H9 (cell line): Measurements from ENCODE around the gene C1orf94. TPM values are rescaled to one million over a fixed set of nuclear protein-coding genes. Genes with fewer than 3 reads are reported as not detected.

Experiments
- DNase-seq: peaks from one replicate; pipeline ENCODE4 v3.0.0-alpha.2; 2017
- H2AFZ ChIP-seq: one replicate; pipeline ENCODE4 v1.6.1; 2013; ENCODE audit warnings: mild to moderate bottlenecking, low read length, control low read depth, moderate library complexity
- H2AK5ac ChIP-seq: 2 replicates; pipeline ENCODE4 v1.6.1; 2013; ENCODE audit warnings: low read length, control low read depth, mixed read lengths; ENCODE audit not compliant: insufficient read length
- H2BK120ac ChIP-seq: one replicate; pipeline ENCODE4 v1.6.1; 2013; ENCODE audit warnings: low read depth, mild to moderate bottlenecking, low read length, control low read depth, inconsistent platforms; ENCODE audit not compliant: poor library complexity, severe bottlenecking
- H2BK12ac ChIP-seq: 2 replicates; pipeline ENCODE4 v1.6.1; 2013; ENCODE audit warnings: low read length, control low read depth, mixed read lengths, low read depth; ENCODE audit not compliant: insufficient read length
- H2BK15ac ChIP-seq: 2 replicates; pipeline ENCODE4 v1.6.1; 2013; ENCODE audit warnings: low read depth, low read length, control low read depth
- H2BK20ac ChIP-seq: one replicate; pipeline ENCODE4 v1.6.1; 2013; ENCODE audit warnings: low read depth, mild to moderate bottlenecking, low read length, control low read depth, inconsistent platforms; ENCODE audit not compliant: poor library complexity, severe bottlenecking
- H2BK5ac ChIP-seq: 2 replicates; pipeline ENCODE4 v1.6.1; 2013; ENCODE audit warnings: low read length, control low read depth, mixed read lengths; ENCODE audit not compliant: insufficient read length
- H3K14ac ChIP-seq: 2 replicates; pipeline ENCODE4 v1.6.1; 2013; ENCODE audit warnings: low read length, control low read depth; ENCODE audit not compliant: insufficient read depth
- H3K18ac ChIP-seq: 2 replicates; pipeline ENCODE4 v1.6.1; 2013; ENCODE audit warnings: low read depth, mild to moderate bottlenecking, mixed read lengths, low read length, control low read depth; ENCODE audit not compliant: insufficient read length
- H3K23ac ChIP-seq: 2 replicates; pipeline ENCODE4 v1.6.1; 2013; ENCODE audit warnings: low read length, control low read depth, mixed read lengths, low read depth; ENCODE audit not compliant: insufficient read length
- H3K23me2 ChIP-seq: 2 replicates; pipeline ENCODE4 v1.6.1; 2013; ENCODE audit warnings: low read depth, mild to moderate bottlenecking, mixed read lengths, low read length, control low read depth; ENCODE audit not compliant: insufficient read length, poor library complexity, severe bottlenecking
- H3K27ac ChIP-seq: 2 replicates; pipeline ENCODE4 v1.5.1; 2013; ENCODE audit warnings: low read length, control low read depth, mixed read lengths, low read depth; ENCODE audit not compliant: insufficient read length
- H3K27me3 ChIP-seq: 2 replicates; pipeline ENCODE4 v1.6.1; 2013; ENCODE audit warnings: low read length, control low read depth, inconsistent platforms; ENCODE audit not compliant: insufficient read depth
- H3K4ac ChIP-seq: 2 replicates; pipeline ENCODE4 v1.6.1; 2013; ENCODE audit warnings: low read depth, mild to moderate bottlenecking, control low read depth, inconsistent platforms, low read length, moderate library complexity
- H3K4me1 ChIP-seq: 2 replicates; pipeline ENCODE4 v1.6.1; 2013; ENCODE audit warnings: low read length, control low read depth, inconsistent platforms; ENCODE audit not compliant: insufficient read depth
- H3K4me2 ChIP-seq: 2 replicates; pipeline ENCODE4 v1.6.1; 2013; ENCODE audit warnings: low read length, control low read depth, mixed read lengths; ENCODE audit not compliant: insufficient read length, insufficient read depth
- H3K56ac ChIP-seq: 2 replicates; pipeline ENCODE4 v1.6.1; 2013; ENCODE audit warnings: low read depth, mild to moderate bottlenecking, mixed read lengths, low read length, control low read depth; ENCODE audit not compliant: insufficient read length
- H3K79me1 ChIP-seq: 2 replicates; pipeline ENCODE4 v1.6.1; 2013; ENCODE audit warnings: low read depth, mild to moderate bottlenecking, moderate library complexity, low read length, control low read depth, inconsistent platforms; ENCODE audit not compliant: insufficient read depth, poor library complexity, severe bottlenecking
- H3K79me2 ChIP-seq: 2 replicates; pipeline ENCODE4 v1.6.1; 2013; ENCODE audit warnings: low read length, control low read depth, inconsistent platforms; ENCODE audit not compliant: insufficient read depth
- H3K9ac ChIP-seq: 2 replicates; pipeline ENCODE4 v1.6.1; 2013; ENCODE audit warnings: low read length, control low read depth, mixed read lengths; ENCODE audit not compliant: insufficient read length; ENCODE audit errors: extremely low read depth
- H3K9me3 ChIP-seq: one replicate; pipeline ENCODE4 v1.6.1; 2013; ENCODE audit warnings: low read depth, low read length, inconsistent platforms; ENCODE audit not compliant: control insufficient read depth
- H3T11ph ChIP-seq: one replicate; pipeline ENCODE4 v1.6.1; 2013; ENCODE audit warnings: mild to moderate bottlenecking, low read length, control low read depth, inconsistent platforms
- H4K20me1 ChIP-seq: one replicate; pipeline ENCODE4 v1.6.1; 2013; ENCODE audit not compliant: control insufficient read depth, insufficient read length, insufficient read depth
- H4K5ac ChIP-seq: 2 replicates; pipeline ENCODE4 v1.6.1; 2013; ENCODE audit warnings: low read depth, mild to moderate bottlenecking, mixed read lengths, low read length, control low read depth; ENCODE audit not compliant: insufficient read length
- H4K8ac ChIP-seq: replicated peaks from 2 replicates; pipeline ENCODE4 v1.6.1; 2013; ENCODE audit warnings: low read length, control low read depth, mixed read lengths, low read depth; ENCODE audit not compliant: insufficient read length
- H4K91ac ChIP-seq: 2 replicates; pipeline ENCODE4 v1.6.1; 2013; ENCODE audit warnings: low read depth, mild to moderate bottlenecking, moderate library complexity, mixed read lengths, low read length, control low read depth; ENCODE audit not compliant: insufficient read length
- H3K27ac Mint-ChIP-seq, 3 experiments: 2 replicates in 2 of 3; 3 replicates in 1 of 3; pipeline ENCODE4 v1.8.0; 2020 to 2021; ENCODE audit warnings: mixed read lengths in 3 of 3, mild to moderate bottlenecking in 1 of 3, moderate library complexity in 1 of 3
- H3K27me3 Mint-ChIP-seq: 2 replicates; pipeline ENCODE4 v1.8.0; 2021; ENCODE audit warnings: low read depth, mild to moderate bottlenecking, moderate library complexity, mixed read lengths
- H3K36me3 Mint-ChIP-seq, 3 experiments: 2 replicates in 2 of 3; 3 replicates in 1 of 3; pipeline ENCODE4 v1.8.0; 2020 to 2021; ENCODE audit warnings: low read depth in 3 of 3, mixed read lengths in 3 of 3; ENCODE audit not compliant: insufficient read depth in 1 of 3
- H3K4me1 Mint-ChIP-seq, 2 experiments: 2 replicates each; pipeline ENCODE4 v1.8.0; 2020; ENCODE audit warnings: mixed read lengths in 2 of 2
- H3K4me3 Mint-ChIP-seq, 2 experiments: 2 replicates in 1 of 2; 3 replicates in 1 of 2; pipeline ENCODE4 v1.8.0; 2020 to 2021; ENCODE audit warnings: mild to moderate bottlenecking in 2 of 2, mixed read lengths in 2 of 2, moderate library complexity in 1 of 2
- H3K9me3 Mint-ChIP-seq, 2 experiments: 2 replicates in 1 of 2; 3 replicates in 1 of 2; pipeline ENCODE4 v1.8.0; 2020; ENCODE audit warnings: mild to moderate bottlenecking in 2 of 2, mixed read lengths in 2 of 2, moderate library complexity in 1 of 2
- WGBS: extraction: QIAGEN DNeasy Blood & Tissue Kit; methylation state at CpG from one replicate; pipeline ENCODE4 v1.1.7; 2013; ENCODE audit warnings: missing lambda C conversion rate, low lambda C conversion rate, mixed read lengths; ENCODE audit not compliant: insufficient read length; ENCODE audit errors: extremely low coverage; 5-methylcytosine and 5-hydroxymethylcytosine counted together
- total RNA-seq: library from RNA; stranded (reverse); gene quantifications from 2 replicates; pipeline ENCODE4 v1.2.1, GENCODE V29; 2021
- TF ChIP-seq, protein P1 (sequence below): fragments of 200-600 bp; sonication (generic); conservative IDR thresholded peaks from 3 replicates; pipeline ENCODE4 v1.8.0; 2021; ENCODE audit warnings: antibody characterized with exemption, mild to moderate bottlenecking

The C1orf94 gene
- total RNA-seq, 1 experiment from 2014 or later, result 0.98 TPM

DNA sequence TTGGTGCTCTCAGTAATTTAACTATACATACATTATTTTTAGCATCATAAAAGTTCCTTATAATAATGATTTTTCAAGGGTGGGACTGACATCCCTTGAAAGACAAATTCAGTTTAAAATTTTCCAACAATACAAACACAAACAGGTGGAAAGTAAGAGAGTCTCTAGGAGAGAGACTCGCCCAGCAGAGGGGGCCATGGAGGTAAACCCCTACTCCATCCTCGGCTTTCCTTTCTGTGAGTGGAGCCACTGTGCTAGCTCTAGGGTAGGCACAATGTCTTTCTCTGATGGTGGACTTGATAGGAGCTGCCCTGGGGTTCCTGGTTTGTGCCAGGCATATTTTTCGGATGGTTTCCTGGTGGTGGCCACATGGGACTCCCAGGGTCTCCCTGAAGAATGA lies 20.0 kb upstream of the C1orf94 start:
- H3K23me2 ChIP-seq, result no peaks in the 10 kb centered on the region
- TF ChIP-seq, protein P1, sequence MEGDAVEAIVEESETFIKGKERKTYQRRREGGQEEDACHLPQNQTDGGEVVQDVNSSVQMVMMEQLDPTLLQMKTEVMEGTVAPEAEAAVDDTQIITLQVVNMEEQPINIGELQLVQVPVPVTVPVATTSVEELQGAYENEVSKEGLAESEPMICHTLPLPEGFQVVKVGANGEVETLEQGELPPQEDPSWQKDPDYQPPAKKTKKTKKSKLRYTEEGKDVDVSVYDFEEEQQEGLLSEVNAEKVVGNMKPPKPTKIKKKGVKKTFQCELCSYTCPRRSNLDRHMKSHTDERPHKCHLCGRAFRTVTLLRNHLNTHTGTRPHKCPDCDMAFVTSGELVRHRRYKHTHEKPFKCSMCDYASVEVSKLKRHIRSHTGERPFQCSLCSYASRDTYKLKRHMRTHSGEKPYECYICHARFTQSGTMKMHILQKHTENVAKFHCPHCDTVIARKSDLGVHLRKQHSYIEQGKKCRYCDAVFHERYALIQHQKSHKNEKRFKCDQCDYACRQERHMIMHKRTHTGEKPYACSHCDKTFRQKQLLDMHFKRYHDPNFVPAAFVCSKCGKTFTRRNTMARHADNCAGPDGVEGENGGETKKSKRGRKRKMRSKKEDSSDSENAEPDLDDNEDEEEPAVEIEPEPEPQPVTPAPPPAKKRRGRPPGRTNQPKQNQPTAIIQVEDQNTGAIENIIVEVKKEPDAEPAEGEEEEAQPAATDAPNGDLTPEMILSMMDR, result peak; percentile 75
- no peak overlapping the region for H4K91ac ChIP-seq
- no peak overlapping the region for H3K56ac ChIP-seq
- H3K4me1 ChIP-seq, result no peaks in the 10 kb centered on the region
- peak; percentile 50 for DNase-seq
- H2AK5ac ChIP-seq, result no peak overlapping the region
- no peaks in the 10 kb centered on the region for H3K27me3 ChIP-seq
- H2BK15ac ChIP-seq, result no peak overlapping the region
- H3T11ph ChIP-seq, result no peak overlapping the region
- H3K9me3 ChIP-seq, result no peaks in the 10 kb centered on the region
- H3K27me3 Mint-ChIP-seq, result peaks cover 9% of the 10 kb centered on the region
- H3K4me2 ChIP-seq, result no peak overlapping the region
- peaks cover 10 to 25% of the 10 kb centered on the region in 2 experiments; a peak in 3 of 4 replicates for H3K4me1 Mint-ChIP-seq
- no peaks in the 10 kb centered on the region for H3K9me3 Mint-ChIP-seq
- H3K4ac ChIP-seq, result no peak overlapping the region
- no peak overlapping the region for H2AFZ ChIP-seq
- no peak overlapping the region for H3K18ac ChIP-seq
- H3K79me1 ChIP-seq, result peaks cover 3% of the 10 kb centered on the region
- no peak overlapping the region for H4K8ac ChIP-seq
- no peak overlapping the region for H2BK120ac ChIP-seq
- H3K23ac ChIP-seq, result no peak overlapping the region
- no peak overlapping the region for H4K5ac ChIP-seq
- no peak overlapping the region for H3K9ac ChIP-seq
- no peaks in the 10 kb centered on the region for H4K20me1 ChIP-seq
- no CpG with 5 or more reads among the region's 3 CpGs for WGBS
- H3K14ac ChIP-seq, result no peak overlapping the region
- peaks cover 7% of the 10 kb centered on the region; the same call in 1 of the 2 replicates for H3K79me2 ChIP-seq
- no peak overlapping the region for H2BK5ac ChIP-seq
- H2BK12ac ChIP-seq, result no peak overlapping the region
- no peak overlapping the region for H2BK20ac ChIP-seq
- peaks cover 8 to 26% (median 23%) of the 10 kb centered on the region in 3 experiments for H3K36me3 Mint-ChIP-seq
- no peak overlapping the region for H3K27ac Mint-ChIP-seq
- H3K27ac ChIP-seq, result no peak overlapping the region
- H3K4me3 Mint-ChIP-seq, result no peak overlapping the region
